ENCODE results near the gene ERCC8.
"Not testable (repeated sequence)": the region's sequence is repeated elsewhere in the genome, so short reads cannot be mapped to it uniquely, and the experiment has no call there.

Gene ERCC8

DNA sequence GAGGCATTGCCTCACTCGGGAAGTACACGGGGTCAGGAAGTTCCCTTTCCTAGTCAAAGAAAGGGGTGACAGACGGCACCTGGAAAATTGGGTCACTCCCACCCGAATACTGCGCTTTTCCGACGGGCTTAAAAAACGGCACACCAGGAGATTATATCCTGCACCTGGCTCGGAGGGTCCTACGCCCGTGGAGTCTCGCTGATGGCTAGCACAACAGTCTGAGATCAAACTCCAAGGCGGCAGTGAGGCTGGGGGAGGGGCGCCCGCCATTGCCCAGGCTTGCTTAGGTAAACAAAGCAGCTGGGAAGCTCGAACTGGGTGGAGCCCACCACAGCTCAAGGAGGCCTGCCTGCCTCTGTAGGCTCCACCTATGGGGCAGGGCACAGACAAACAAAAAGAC lies 84.3 kb downstream of the ERCC8 start:
- peaks cover 13% of the 10 kb centered on the region; the same call in 1 of the 2 replicates for H3K9me3 ChIP-seq (ENCODE audit: insufficient read depth, low read depth, low read length)
- not testable (repeated sequence) for H3K27ac ChIP-seq (ENCODE audit: low read depth, low read length); H3K9ac ChIP-seq (ENCODE audit: low read depth, low read length); H3K27me3 ChIP-seq (ENCODE audit: insufficient read depth, low read length); H3K36me3 ChIP-seq (ENCODE audit: insufficient read depth, low read length); H3K4me3 ChIP-seq (ENCODE audit: low read length); H3K4me1 ChIP-seq (ENCODE audit: insufficient read depth, low read length)
- WGBS = 90% methylated on average over 16 of the region's 16 CpGs

DNA sequence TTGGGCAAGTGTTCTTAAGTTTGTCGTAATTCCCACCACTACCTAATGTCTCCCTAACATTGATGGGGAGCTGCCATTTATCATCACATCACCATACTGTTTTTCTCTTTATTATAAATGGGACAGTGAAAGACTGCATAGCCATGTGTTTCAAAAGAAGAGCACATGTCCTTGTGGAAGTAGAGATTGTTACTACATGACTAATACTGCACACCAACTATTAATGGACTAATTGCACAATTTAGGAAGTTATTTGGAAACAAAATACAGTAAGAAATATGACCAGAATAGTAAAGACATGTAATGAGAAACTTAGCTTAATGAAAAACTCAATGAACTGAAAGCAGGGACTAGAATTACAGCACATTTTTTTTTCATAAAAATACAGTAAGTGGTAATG lies 88.8 kb downstream of the ERCC8 start:
- Histone ChIP-seq H3K4me3 (ENCODE audit: low read length) (no peak overlapping the region), H3K9me3 (ENCODE audit: insufficient read depth, low read depth, low read length) (peaks cover 13% of the 10 kb centered on the region; the same call in 1 of the 2 replicates), H3K4me1 (ENCODE audit: insufficient read depth, low read length) (peaks cover 12% of the 10 kb centered on the region; the same call in 1 of the 2 replicates), H3K27ac (ENCODE audit: low read depth, low read length) (no peak overlapping the region), H3K36me3 (ENCODE audit: insufficient read depth, low read length) (no peaks in the 10 kb centered on the region), H3K9ac (ENCODE audit: low read depth, low read length) (no peak overlapping the region), H3K27me3 (ENCODE audit: insufficient read depth, low read length) (no peaks in the 10 kb centered on the region)
- WGBS = 100% methylated on average over 1 of the region's 1 CpG

DNA sequence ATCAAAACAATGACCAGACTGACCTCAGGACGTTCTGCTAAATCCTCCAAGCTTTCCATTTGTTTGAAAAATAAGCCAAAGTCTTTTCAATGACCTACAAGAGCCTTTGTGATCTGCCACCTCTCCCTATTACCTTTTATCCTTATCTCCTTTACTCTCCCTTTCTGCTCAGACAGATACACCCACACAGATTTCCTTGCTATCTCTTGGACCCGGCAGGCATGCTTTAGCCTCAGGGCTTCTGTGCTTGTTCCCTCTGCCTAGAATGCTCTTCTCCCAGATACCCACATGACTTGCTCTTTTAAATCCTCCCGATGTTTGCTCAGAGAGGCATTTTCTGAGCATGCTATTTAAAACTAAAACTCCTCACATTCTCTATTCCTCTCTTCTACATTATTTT lies 91.9 kb downstream of the ERCC8 start:
- H3K27ac ChIP-seq (ENCODE audit: low read depth, low read length) = no peak overlapping the region
- 24% methylated on average over 3 of the region's 3 CpGs for WGBS
- peaks cover 12% of the 10 kb centered on the region; the same call in 1 of the 2 replicates for H3K4me1 ChIP-seq (ENCODE audit: insufficient read depth, low read length)
- H3K9me3 ChIP-seq (ENCODE audit: insufficient read depth, low read depth, low read length) = no peaks in the 10 kb centered on the region
- no peak overlapping the region for H3K9ac ChIP-seq (ENCODE audit: low read depth, low read length)
- no peak overlapping the region for H3K4me3 ChIP-seq (ENCODE audit: low read length)
- no peaks in the 10 kb centered on the region for H3K36me3 ChIP-seq (ENCODE audit: insufficient read depth, low read length)
- H3K27me3 ChIP-seq (ENCODE audit: insufficient read depth, low read length) = no peaks in the 10 kb centered on the region

DNA sequence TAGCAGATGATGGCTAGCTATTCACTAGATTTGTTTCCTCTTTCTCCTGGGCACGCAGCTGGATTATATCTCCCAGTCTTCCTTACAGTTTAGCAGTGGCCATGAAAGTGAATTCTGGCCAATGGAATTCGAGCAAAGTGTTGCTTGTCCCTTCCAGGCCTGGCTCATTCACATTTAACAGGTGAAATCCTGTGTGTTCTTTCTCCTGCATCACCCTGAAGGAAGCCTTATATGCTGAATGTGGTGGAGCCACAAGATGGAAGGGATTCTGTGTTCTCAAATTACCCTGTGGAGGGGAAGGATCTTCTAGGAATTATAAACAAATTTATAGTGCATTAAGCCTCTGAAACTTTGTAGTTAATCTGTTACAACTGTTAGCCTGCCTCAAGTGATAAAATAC lies 92.6 kb downstream of the ERCC8 start:
- no peak overlapping the region for H3K4me3 ChIP-seq (ENCODE audit: low read length)
- no peak overlapping the region for H3K9ac ChIP-seq (ENCODE audit: low read depth, low read length)
- no peaks in the 10 kb centered on the region for H3K9me3 ChIP-seq (ENCODE audit: insufficient read depth, low read depth, low read length)
- H3K27ac ChIP-seq (ENCODE audit: low read depth, low read length) = no peak overlapping the region
- 79% methylated on average over 2 of the region's 2 CpGs for WGBS
- no peaks in the 10 kb centered on the region for H3K27me3 ChIP-seq (ENCODE audit: insufficient read depth, low read length)
- H3K36me3 ChIP-seq (ENCODE audit: insufficient read depth, low read length) = no peaks in the 10 kb centered on the region
- peaks cover 12% of the 10 kb centered on the region; the same call in 1 of the 2 replicates for H3K4me1 ChIP-seq (ENCODE audit: insufficient read depth, low read length)

DNA sequence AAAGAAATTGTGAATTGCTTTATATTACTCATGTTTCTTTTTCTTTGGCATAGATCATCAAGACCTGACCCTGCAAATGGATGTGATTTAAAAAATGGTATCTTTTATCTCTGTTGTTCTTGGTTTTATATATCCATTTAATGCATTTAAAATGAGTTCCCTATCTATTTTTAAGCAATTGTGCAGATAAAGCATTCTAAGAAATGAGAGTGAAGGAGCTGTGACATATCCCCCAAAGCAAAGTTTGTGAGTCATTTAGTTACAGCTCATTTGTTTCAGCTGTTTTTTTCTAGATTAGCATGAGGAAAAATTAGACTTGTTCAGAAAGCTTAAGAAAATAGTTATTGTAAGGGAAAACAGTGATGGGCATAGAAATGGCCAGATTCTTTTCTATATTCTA lies 93.2 kb downstream of the ERCC8 start:
- no peak overlapping the region for H3K27ac ChIP-seq (ENCODE audit: low read depth, low read length)
- H3K9ac ChIP-seq (ENCODE audit: low read depth, low read length) = no peak overlapping the region
- no peaks in the 10 kb centered on the region for H3K27me3 ChIP-seq (ENCODE audit: insufficient read depth, low read length)
- H3K36me3 ChIP-seq (ENCODE audit: insufficient read depth, low read length) = no peaks in the 10 kb centered on the region
- H3K4me1 ChIP-seq (ENCODE audit: insufficient read depth, low read length) = peaks cover 12% of the 10 kb centered on the region; the same call in 1 of the 2 replicates
- no peak overlapping the region for H3K4me3 ChIP-seq (ENCODE audit: low read length)
- no peaks in the 10 kb centered on the region for H3K9me3 ChIP-seq (ENCODE audit: insufficient read depth, low read depth, low read length)

DNA sequence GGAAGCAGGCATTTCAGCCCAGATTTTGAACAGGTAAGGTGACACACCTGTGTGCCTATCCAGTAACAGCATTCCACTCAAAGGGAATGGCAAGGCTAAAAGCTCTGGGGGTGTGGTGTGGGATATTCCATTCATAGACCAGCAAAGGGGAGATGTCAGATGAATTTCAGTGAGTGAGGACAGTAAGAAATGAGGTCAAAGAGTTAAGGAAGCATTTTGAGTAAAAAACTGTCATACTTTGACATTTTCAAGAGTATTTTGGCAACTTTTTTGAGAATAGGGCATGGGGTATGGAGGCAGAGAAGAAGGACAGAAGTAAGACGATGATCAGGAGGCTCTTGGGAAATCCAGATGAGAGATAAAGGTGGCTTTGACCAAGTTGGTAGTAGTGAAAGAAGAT lies 98.6 kb downstream of the ERCC8 start:
- no peak overlapping the region for H3K4me3 ChIP-seq (ENCODE audit: low read length)
- no peak overlapping the region for H3K9ac ChIP-seq (ENCODE audit: low read depth, low read length)
- peaks cover 11% of the 10 kb centered on the region; the same call in 1 of the 2 replicates for H3K4me1 ChIP-seq (ENCODE audit: insufficient read depth, low read length)
- no peak overlapping the region for H3K27ac ChIP-seq (ENCODE audit: low read depth, low read length)
- H3K9me3 ChIP-seq (ENCODE audit: insufficient read depth, low read depth, low read length) = no peaks in the 10 kb centered on the region
- 96% methylated on average over 1 of the region's 1 CpG for whole genome bisulfite sequencing
- peaks cover 30% of the 10 kb centered on the region for H3K27me3 ChIP-seq (ENCODE audit: insufficient read depth, low read length)
- no peaks in the 10 kb centered on the region for H3K36me3 ChIP-seq (ENCODE audit: insufficient read depth, low read length)

DNA sequence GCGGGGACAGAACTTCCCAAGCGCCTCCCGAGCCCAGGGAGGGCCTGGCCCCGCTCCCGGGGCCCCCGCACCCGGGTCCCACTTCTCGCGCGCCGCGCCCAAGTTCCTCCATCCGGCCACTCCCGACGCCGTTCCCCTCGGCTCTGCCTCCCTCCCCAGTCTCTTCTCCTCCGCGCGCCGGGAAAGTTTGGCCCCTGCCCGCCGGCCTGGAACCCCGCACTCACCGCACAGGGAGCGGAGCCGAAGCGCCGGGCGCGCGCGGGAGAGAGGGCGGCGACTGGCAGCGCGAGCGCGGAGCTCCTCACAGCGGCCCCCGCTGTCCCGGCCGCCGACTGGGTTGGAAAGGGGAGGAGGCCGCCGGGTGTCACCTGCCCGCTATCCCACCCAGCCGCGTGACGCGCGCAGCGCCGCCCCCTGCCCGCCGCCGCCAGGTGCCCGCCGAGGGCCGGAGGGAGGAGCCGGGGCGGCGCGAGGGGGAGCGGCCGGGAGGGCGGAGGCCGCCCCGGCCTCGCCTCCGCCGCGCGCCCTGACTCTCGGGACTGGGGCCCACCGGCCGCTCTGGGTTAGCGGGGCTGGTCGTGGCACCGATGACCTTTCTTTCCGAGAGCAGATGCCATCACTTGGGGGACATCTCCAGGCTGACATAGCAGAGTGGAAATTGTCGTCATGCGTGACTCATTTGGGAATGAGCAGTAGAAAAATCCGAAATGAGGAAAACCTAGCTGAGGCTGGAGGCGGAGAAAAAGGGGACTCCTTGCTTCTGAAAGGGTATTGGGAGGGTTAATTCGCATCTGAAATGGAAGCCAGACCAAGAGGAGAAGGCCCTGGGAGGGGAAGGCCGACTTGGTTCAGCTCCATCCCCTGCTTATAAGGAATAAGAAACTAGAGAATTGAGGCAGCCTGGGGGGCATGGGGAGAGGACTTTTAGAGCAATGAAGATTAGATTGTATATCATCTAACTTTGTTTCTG lies 100.6 kb downstream of the ERCC8 start, which contains the start of gene ELOVL7:
ELOVL7 (minus strand) TSS at position 334 of the 970 bp plus-strand sequence. CDS start 56,872 bp downstream, outside the sequence.
- Histone ChIP-seq H3K27me3 (ENCODE audit: insufficient read depth, low read length) (peaks cover 32% of the 10 kb centered on the region), H3K4me1 (ENCODE audit: insufficient read depth, low read length) (peaks cover 11% of the 10 kb centered on the region; the same call in 1 of the 2 replicates), H3K4me3 (ENCODE audit: low read length) (peak within 1 kb of the TSS; percentile 73), H3K27ac (ENCODE audit: low read depth, low read length) (peak within 1 kb of the TSS; percentile 31; the same call in 1 of the 2 replicates), H3K9me3 (ENCODE audit: insufficient read depth, low read depth, low read length) (no peaks in the 10 kb centered on the region), H3K36me3 (ENCODE audit: insufficient read depth, low read length) (no peaks in the 10 kb centered on the region), H3K9ac (ENCODE audit: low read depth, low read length) (peak within 1 kb of the TSS; percentile 68)
- WGBS = under 1% methylated on average over 87 of the region's 87 CpGs

DNA sequence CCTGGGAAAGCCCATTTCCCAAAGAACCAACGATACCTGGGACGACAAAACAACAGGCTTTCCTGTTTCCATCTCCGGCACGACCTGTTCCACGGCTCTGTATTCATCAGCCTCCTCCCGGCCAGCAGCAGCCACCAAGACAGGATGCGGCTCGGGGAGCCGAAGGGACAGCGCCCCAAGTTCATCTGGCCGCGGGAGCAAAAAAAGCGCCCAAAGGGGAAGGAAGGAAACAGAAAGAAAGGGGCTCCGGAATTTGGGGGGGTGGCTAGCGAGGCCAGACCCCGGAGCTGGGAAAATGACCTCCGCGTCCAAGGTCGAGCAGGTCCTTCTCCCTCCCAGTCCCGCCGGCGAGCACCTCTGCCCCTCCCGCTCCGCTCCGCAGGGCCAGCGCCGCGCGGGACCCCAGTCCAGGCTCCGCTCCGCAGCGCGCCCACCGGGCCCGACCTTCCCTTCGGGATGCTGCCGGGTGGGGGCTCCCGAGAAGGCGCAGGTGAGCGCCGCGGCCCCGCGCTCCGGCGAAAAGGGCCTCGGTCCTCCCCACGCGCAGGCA lies 101.4 kb downstream of the ERCC8 start:
- Histone ChIP-seq H3K4me1 (ENCODE audit: insufficient read depth, low read length) (peaks cover 12% of the 10 kb centered on the region; the same call in 1 of the 2 replicates), H3K9ac (ENCODE audit: low read depth, low read length) (peak overlapping the region; percentile 68), H3K4me3 (ENCODE audit: low read length) (peak overlapping the region; percentile 73), H3K27ac (ENCODE audit: low read depth, low read length) (peak overlapping the region; percentile 31; the same call in 1 of the 2 replicates), H3K27me3 (ENCODE audit: insufficient read depth, low read length) (peaks cover 32% of the 10 kb centered on the region), H3K9me3 (ENCODE audit: insufficient read depth, low read depth, low read length) (no peaks in the 10 kb centered on the region), H3K36me3 (ENCODE audit: insufficient read depth, low read length) (no peaks in the 10 kb centered on the region)
- WGBS = under 1% methylated on average over 49 of the region's 49 CpGs

DNA sequence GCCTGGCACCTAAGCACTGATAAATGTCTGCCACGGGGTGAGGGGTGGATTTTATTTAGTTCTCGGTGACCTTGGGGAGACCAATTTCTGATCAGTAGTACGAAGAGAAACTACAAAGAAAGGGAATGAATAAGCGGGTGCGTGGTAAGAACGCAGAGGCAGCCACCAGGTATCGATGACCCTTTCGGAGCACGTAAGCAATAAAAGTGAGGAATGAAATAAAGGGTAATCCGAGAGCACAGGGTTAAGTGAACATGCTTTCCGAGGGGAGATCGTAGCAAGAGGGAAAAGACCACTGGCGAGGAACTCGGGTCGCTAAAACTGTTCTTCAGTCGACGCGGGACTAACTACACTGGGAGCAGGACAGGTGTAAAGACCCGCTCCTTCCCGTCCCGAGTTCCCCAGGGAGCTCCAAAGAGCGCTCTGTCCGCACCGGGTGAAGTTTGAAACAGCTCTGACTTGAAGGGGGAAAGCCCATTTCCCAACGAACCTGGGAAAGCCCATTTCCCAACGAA lies 101.9 kb downstream of the ERCC8 start:
- no peaks in the 10 kb centered on the region for H3K36me3 ChIP-seq (ENCODE audit: insufficient read depth, low read length)
- no peaks in the 10 kb centered on the region for H3K9me3 ChIP-seq (ENCODE audit: insufficient read depth, low read depth, low read length)
- H3K4me3 ChIP-seq (ENCODE audit: low read length) = peak overlapping the region; percentile 73
- H3K27me3 ChIP-seq (ENCODE audit: insufficient read depth, low read length) = peaks cover 32% of the 10 kb centered on the region
- peak overlapping the region; percentile 68; the same call in 1 of the 2 replicates for H3K9ac ChIP-seq (ENCODE audit: low read depth, low read length)
- peaks cover 17% of the 10 kb centered on the region; the same call in 1 of the 2 replicates for H3K4me1 ChIP-seq (ENCODE audit: insufficient read depth, low read length)
- WGBS = 2% methylated on average over 26 of the region's 26 CpGs
- no peak overlapping the region for H3K27ac ChIP-seq (ENCODE audit: low read depth, low read length)

DNA sequence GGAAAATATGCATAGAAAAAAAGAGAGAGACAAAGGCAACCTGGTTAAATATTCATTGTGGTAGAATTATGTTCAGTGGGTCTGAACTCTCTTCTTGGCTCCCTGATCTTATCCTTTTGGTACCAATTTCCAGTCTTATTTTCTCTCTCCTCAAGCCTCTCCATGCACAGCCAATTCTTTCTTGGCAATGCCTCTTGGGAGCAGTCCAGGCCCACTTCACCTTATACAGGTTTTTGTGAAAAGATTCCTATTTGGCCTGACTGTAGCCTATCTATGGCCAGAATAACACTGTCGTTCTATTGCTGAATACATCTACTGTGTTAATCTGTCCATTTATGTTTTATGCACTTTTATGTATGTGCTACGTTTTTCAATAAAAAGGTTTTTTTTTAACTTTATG lies 103.5 kb downstream of the ERCC8 start:
- Histone ChIP-seq H3K9ac (ENCODE audit: low read depth, low read length) (no peak overlapping the region), H3K4me1 (ENCODE audit: insufficient read depth, low read length) (peaks cover 29% of the 10 kb centered on the region), H3K9me3 (ENCODE audit: insufficient read depth, low read depth, low read length) (no peaks in the 10 kb centered on the region), H3K4me3 (ENCODE audit: low read length) (no peak overlapping the region), H3K27me3 (ENCODE audit: insufficient read depth, low read length) (peaks cover 32% of the 10 kb centered on the region), H3K27ac (ENCODE audit: low read depth, low read length) (no peak overlapping the region), H3K36me3 (ENCODE audit: insufficient read depth, low read length) (no peaks in the 10 kb centered on the region)
- 89% methylated on average over 2 of the region's 2 CpGs for WGBS

DNA sequence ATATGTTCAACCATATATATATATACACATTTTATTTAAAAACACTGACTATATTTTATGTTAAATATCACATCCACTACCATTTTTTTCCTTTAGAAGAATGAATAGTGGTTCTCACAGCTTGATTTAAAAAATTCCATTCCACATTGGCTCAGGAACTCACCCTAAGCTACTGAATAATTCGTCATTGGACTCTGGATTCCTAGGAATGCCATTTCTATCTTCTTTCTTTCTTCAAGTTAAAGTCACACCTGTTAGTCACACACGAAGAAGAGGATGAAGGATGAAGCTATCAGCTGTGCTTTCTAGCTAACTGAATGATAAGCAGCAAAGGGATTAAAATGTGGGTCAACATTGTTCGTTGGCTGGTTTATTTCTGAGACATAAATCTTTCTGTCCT lies 108.7 kb downstream of the ERCC8 start:
- Histone ChIP-seq H3K9ac (ENCODE audit: low read depth, low read length) (no peak overlapping the region), H3K9me3 (ENCODE audit: insufficient read depth, low read depth, low read length) (no peaks in the 10 kb centered on the region), H3K36me3 (ENCODE audit: insufficient read depth, low read length) (no peaks in the 10 kb centered on the region), H3K4me3 (ENCODE audit: low read length) (no peak overlapping the region), H3K4me1 (ENCODE audit: insufficient read depth, low read length) (peaks cover 26% of the 10 kb centered on the region), H3K27ac (ENCODE audit: low read depth, low read length) (peak overlapping the region; percentile 3; the same call in 1 of the 2 replicates), H3K27me3 (ENCODE audit: insufficient read depth, low read length) (peaks cover under 1% of the 10 kb centered on the region; the same call in 1 of the 2 replicates)
- WGBS = 67% methylated on average over 3 of the region's 3 CpGs
